Loucy (cell line): Measurements from ENCODE around the gene LRRTM4.

ENCODE experiments used
- H2AFZ ChIP-seq: fragments of 200-600 bp; sonication (generic); 2 replicates; pipeline ENCODE4 v1.6.0; 2016; ENCODE audit warnings: antibody characterized with exemption, mild to moderate bottlenecking, low read length, moderate library complexity
- H3F3A ChIP-seq: fragments of 200-600 bp; 2 replicates; pipeline ENCODE4 v1.6.0; 2016; ENCODE audit warnings: antibody characterized with exemption, low read depth, mild to moderate bottlenecking
- H3K27me3 ChIP-seq: fragments of 200-600 bp; sonication (generic); 2 replicates; pipeline ENCODE4 v1.6.1; 2014; ENCODE audit warnings: low read length, mild to moderate bottlenecking; ENCODE audit not compliant: insufficient read depth, poor library complexity, severe bottlenecking
- H3K36me3 ChIP-seq: fragments of 200-600 bp; sonication (generic); 2 replicates; pipeline ENCODE4 v1.6.1; 2016; ENCODE audit warnings: low read length; ENCODE audit not compliant: insufficient read depth
- H3K4me1 ChIP-seq: fragments of 200-600 bp; sonication (generic); 2 replicates; pipeline ENCODE4 v1.5.1; 2014; ENCODE audit warnings: low read length, mild to moderate bottlenecking; ENCODE audit not compliant: insufficient read depth, poor library complexity, severe bottlenecking
- H3K4me2 ChIP-seq: fragments of 200-600 bp; sonication (generic); 2 replicates; pipeline ENCODE4 v1.6.0; 2014; ENCODE audit warnings: antibody characterized with exemption, low read length, low read depth, mild to moderate bottlenecking; ENCODE audit not compliant: poor library complexity, severe bottlenecking
- H3K4me3 ChIP-seq: fragments of 200-600 bp; sonication (generic); 2 replicates; pipeline ENCODE4 v1.5.1; 2014; ENCODE audit warnings: low read length, mild to moderate bottlenecking, mixed read lengths; ENCODE audit not compliant: poor library complexity, severe bottlenecking
- H3K79me2 ChIP-seq: fragments of 200-600 bp; sonication (generic); 2 replicates; pipeline ENCODE4 v1.6.1; 2014; ENCODE audit warnings: low read length; ENCODE audit not compliant: insufficient read depth
- H3K9ac ChIP-seq: fragments of 200-600 bp; sonication (generic); 2 replicates; pipeline ENCODE4 v1.6.0; 2014; ENCODE audit warnings: mild to moderate bottlenecking, low read depth, low read length, moderate library complexity; ENCODE audit not compliant: poor library complexity, severe bottlenecking
- H3K9me2 ChIP-seq: fragments of 200-600 bp; sonication (generic); replicated peaks from 2 replicates; pipeline ENCODE4 v1.6.1; 2016; ENCODE audit warnings: low read depth, low read length, mixed read lengths
- H3K9me3 ChIP-seq: fragments of 200-600 bp; sonication (generic); 2 replicates; pipeline ENCODE4 v1.6.1; 2014; ENCODE audit warnings: mild to moderate bottlenecking, antibody characterized with exemption, low read length, low read depth; ENCODE audit not compliant: insufficient read depth
- H4K20me1 ChIP-seq: fragments of 200-600 bp; sonication (generic); 2 replicates; pipeline ENCODE4 v1.6.0; 2014; ENCODE audit warnings: antibody characterized with exemption, low read length, mild to moderate bottlenecking; ENCODE audit not compliant: insufficient read depth, poor library complexity, severe bottlenecking
- CTCF ChIP-seq: fragments of 200-600 bp; sonication (generic); conservative IDR thresholded peaks from 2 replicates; pipeline ENCODE4 v1.5.1; 2014; ENCODE audit warnings: mild to moderate bottlenecking, antibody characterized with exemption, low read length
- EZH2phosphoT487 ChIP-seq: fragments of 200-600 bp; IDR thresholded peaks from 2 replicates; pipeline ENCODE4 v1.6.1; 2018; ENCODE audit warnings: antibody characterized with exemption, mild to moderate bottlenecking, moderate library complexity, borderline replicate concordance

Gene LRRTM4

GRCh38 chr2:77566582-77566981 lies 44.4 kb upstream of the LRRTM4 start:
- Histone ChIP-seq H3K4me3 (no peak overlapping the region), H4K20me1 (no peaks in the 10 kb centered on the region), H3K9me3 (no peaks in the 10 kb centered on the region), H3K9ac (no peak overlapping the region), H3K36me3 (no peaks in the 10 kb centered on the region), H3K4me2 (no peak overlapping the region), H3K9me2 (no peaks in the 10 kb centered on the region), H3K27me3 (no peaks in the 10 kb centered on the region), H3K79me2 (no peaks in the 10 kb centered on the region), H3F3A (no peaks in the 10 kb centered on the region), H3K4me1 (no peaks in the 10 kb centered on the region), H2AFZ (no peak overlapping the region)
- TF ChIP-seq CTCF (no peak), EZH2phosphoT487 (no peak)

GRCh38 chr2:77566131-77566530 lies 44.0 kb upstream of the LRRTM4 start:
- no peaks in the 10 kb centered on the region for H3K9me3 ChIP-seq
- H3K4me3 ChIP-seq: no peak overlapping the region
- TF ChIP-seq EZH2phosphoT487: no peak
- TF ChIP-seq CTCF: no peak
- H3K4me2 ChIP-seq: no peak overlapping the region
- no peaks in the 10 kb centered on the region for H3K27me3 ChIP-seq
- no peaks in the 10 kb centered on the region for H3K36me3 ChIP-seq
- no peaks in the 10 kb centered on the region for H3F3A ChIP-seq
- no peaks in the 10 kb centered on the region for H3K4me1 ChIP-seq
- no peaks in the 10 kb centered on the region for H4K20me1 ChIP-seq
- H2AFZ ChIP-seq: no peak overlapping the region
- no peaks in the 10 kb centered on the region for H3K79me2 ChIP-seq
- no peak overlapping the region for H3K9ac ChIP-seq
- H3K9me2 ChIP-seq: no peaks in the 10 kb centered on the region

- Histone ChIP-seq H2AFZ (no peak overlapping the region), H3K4me3 (no peak overlapping the region), H3F3A (no peaks in the 10 kb centered on the region), H3K79me2 (no peaks in the 10 kb centered on the region), H3K9me2 (no peaks in the 10 kb centered on the region), H3K4me1 (no peaks in the 10 kb centered on the region), H3K4me2 (no peak overlapping the region), H4K20me1 (no peaks in the 10 kb centered on the region), H3K36me3 (no peaks in the 10 kb centered on the region), H3K9ac (no peak overlapping the region), H3K9me3 (no peaks in the 10 kb centered on the region), H3K27me3 (no peaks in the 10 kb centered on the region)
- TF ChIP-seq EZH2phosphoT487 (no peak), CTCF (no peak)
Observed at GRCh38 chr2:77552956-77553355, 30.8 kb upstream of the LRRTM4 start.
